ENCODE measurements around the gene UBA52.

- TF ChIP-seq EZH2 (IDR thresholded peaks at IDR 0.05; ENCODE audit: low read depth, low read length, severe bottlenecking) (no peak), POLR2A (IDR thresholded peaks at IDR 0.05; ENCODE audit: control extremely low read depth in 1 of 2, low read depth in 2 of 2, low read length in 2 of 2) (no peak), CTCF (IDR thresholded peaks at IDR 0.05; ENCODE audit: control extremely low read depth in 1 of 3, insufficient read depth in 1 of 3, low read depth in 1 of 3, low read length in 3 of 3) (no peak), EP300 (IDR thresholded peaks at IDR 0.05; ENCODE audit: borderline replicate concordance in 1 of 2, low read depth in 2 of 2, low read length in 2 of 2) (no peak), KDM1A (IDR thresholded peaks at IDR 0.05; ENCODE audit: borderline replicate concordance, low read length) (no peak), GABPA (IDR thresholded peaks at IDR 0.05; ENCODE audit: borderline replicate concordance, insufficient read depth, low read length) (no peak), USF2 (IDR thresholded peaks at IDR 0.05; ENCODE audit: low read length) (no peak), EGR1 (IDR thresholded peaks at IDR 0.05; ENCODE audit: borderline replicate concordance, low read depth, low read length) (no peak)
Observed at GRCh38 chr19:18551631-18552030, 20.0 kb upstream of the UBA52 start.
